CD4-positive, alpha-beta T cell treated with Interleukin-4 for 4 hours (primary cell): ENCODE measurements around the gene EXOSC7.
"Not testable (repeated sequence)": the region's sequence is repeated elsewhere in the genome, so short reads cannot be mapped to it uniquely, and the experiment has no call there.

Experiments used
- DNase-seq: peaks from one replicate; pipeline ENCODE4 v3.0.0-alpha.2; 2020

EXOSC7 gene

GRCh38 chr3:44976002-44976815 lies at the start of gene EXOSC7, which contains the start of gene ZDHHC3:
TSS of gene EXOSC7 (plus strand) at chr3:44976244. CDS start at chr3:44976278, 34 bp downstream.
TSS of gene ZDHHC3 (minus strand) at chr3:44976174. CDS start at chr3:44959436, 16,738 bp downstream.
- DNase-seq = peak; percentile 85

GRCh38 chr3:44926921-44927320 lies 49.1 kb upstream of the EXOSC7 start:
- DNase-seq = no peak

- no peak for DNase-seq
Observed at GRCh38 chr3:44927371-44927770, 48.7 kb upstream of the EXOSC7 start.

GRCh38 chr3:44929782-44930181 lies 46.3 kb upstream of the EXOSC7 start:
- DNase-seq = no peak

- DNase-seq = no peak
Observed at GRCh38 chr3:44930911-44931310, 45.1 kb upstream of the EXOSC7 start.

- no peak for DNase-seq
Observed at GRCh38 chr3:44931791-44932190, 44.3 kb upstream of the EXOSC7 start.

GRCh38 chr3:44932271-44932670 lies 43.8 kb upstream of the EXOSC7 start:
- no peak for DNase-seq

- no peak for DNase-seq
Observed at GRCh38 chr3:44932986-44933944, 42.8 kb upstream of the EXOSC7 start.

- DNase-seq = no peak
Observed at GRCh38 chr3:44939581-44940036, 36.4 kb upstream of the EXOSC7 start.

GRCh38 chr3:44942202-44942921 lies 33.7 kb upstream of the EXOSC7 start:
- no peak for DNase-seq

- DNase-seq = no peak
Observed at GRCh38 chr3:44948239-44948638, 27.8 kb upstream of the EXOSC7 start.

GRCh38 chr3:44949770-44950169 lies 26.3 kb upstream of the EXOSC7 start:
- DNase-seq = not testable (repeated sequence)

- DNase-seq = no peak
Observed at GRCh38 chr3:44950275-44950734, 25.7 kb upstream of the EXOSC7 start.

- DNase-seq = no peak
Observed at GRCh38 chr3:44952689-44953088, 23.4 kb upstream of the EXOSC7 start.

- DNase-seq = no peak
Observed at GRCh38 chr3:44954304-44954703, 21.7 kb upstream of the EXOSC7 start.

GRCh38 chr3:44954962-44955361 lies 21.1 kb upstream of the EXOSC7 start:
- DNase-seq = peak; percentile 2

- no peak for DNase-seq
Observed at GRCh38 chr3:44955917-44956316, 20.1 kb upstream of the EXOSC7 start.

GRCh38 chr3:44957986-44958385 lies 18.1 kb upstream of the EXOSC7 start:
- DNase-seq = no peak

- DNase-seq = no peak
Observed at GRCh38 chr3:44958386-44958785, 17.7 kb upstream of the EXOSC7 start.

GRCh38 chr3:44960387-44961026 lies 15.5 kb upstream of the EXOSC7 start:
- DNase-seq = no peak

GRCh38 chr3:44961888-44962287 lies 14.2 kb upstream of the EXOSC7 start:
- DNase-seq = no peak
